ENCODE data around the gene MYBPC3.

GRCh38 chr11:47326198-47326597 is 26.3 kb downstream of the MYBPC3 start:
- TF ChIP-seq CTCF (IDR thresholded peaks at IDR 0.05): no peak
- TF ChIP-seq POLR2A (IDR thresholded peaks at IDR 0.05): no peak
